GM18519 (cell line): ENCODE data around the gene ITCH.
"Not testable (repeated sequence)": the region's sequence is repeated elsewhere in the genome, so short reads cannot be mapped to it uniquely, and the experiment has no call there.

ENCODE experiments used
- ATAC-seq: cut with Tn5 transposase; IDR thresholded peaks from one replicate; pipeline ENCODE4 v1.9.1; 2021; ENCODE audit warnings: mild to moderate bottlenecking, moderate library complexity; ENCODE audit not compliant: unreplicated experiment, low FRiP score

The ITCH gene

DNA sequence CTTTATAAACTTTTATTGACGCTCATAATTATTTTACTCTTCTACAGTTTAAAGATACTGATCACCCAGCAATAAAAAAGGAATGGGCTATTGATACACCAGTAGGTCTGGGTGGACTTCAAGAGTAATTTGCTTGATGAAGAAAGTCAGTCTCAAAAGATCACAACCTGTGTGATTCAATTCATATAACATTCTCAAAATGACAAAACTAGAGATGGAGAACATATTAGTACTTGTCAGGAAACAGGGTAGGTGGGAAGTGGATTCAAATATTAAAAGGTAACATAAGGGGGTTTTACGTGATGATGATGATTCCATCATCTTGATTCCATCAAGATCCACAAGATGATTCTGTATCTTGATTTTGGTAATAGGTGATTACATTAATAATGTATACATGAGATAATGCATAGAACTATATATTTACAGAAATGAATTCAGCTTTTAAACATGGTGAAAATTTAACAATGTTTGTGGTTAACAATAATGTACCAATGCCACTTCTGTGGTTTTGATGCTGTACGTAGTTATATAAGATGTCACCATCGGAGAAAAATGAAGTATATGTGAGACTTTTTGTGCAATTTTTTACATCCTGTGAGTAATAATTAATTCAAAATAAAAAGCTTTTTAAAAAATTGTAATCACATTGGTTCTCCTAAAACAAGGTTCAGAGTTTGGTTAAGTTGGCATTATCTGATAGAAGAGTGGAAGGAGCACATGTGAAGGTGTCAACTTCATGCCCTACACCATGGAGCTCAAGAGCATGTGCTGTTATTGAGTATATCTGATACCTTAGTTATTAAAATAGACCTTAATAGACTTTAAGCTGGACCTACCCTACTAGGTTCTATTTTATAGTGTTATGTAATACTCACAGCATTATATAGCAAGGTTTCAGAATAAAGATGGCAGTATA is 86.9 kb downstream of the ITCH start:
- ATAC-seq = no peak

- ATAC-seq = no peak
These were observed 89.4 kb downstream of the ITCH start for GRCh38 chr20:34452281-34452982.

DNA sequence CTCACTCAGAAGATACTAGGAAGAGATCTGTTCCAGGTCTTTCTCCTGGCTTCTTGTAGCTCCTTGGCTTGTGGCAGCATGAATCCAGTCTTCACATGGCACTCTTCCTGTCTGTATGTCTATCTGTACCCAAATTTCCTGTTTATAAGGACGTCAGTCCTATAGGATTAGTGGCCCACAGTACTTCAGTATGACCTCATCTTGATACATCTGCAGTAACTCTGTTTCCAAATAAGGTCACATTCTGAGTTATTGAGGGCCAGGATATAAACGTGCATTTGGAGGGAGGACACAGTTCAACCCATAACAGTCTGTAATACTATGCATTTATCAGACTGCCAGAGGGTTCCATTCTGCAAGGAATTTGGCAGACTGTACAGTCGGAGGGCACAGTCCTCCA is 95.6 kb downstream of the ITCH start:
- no peak for ATAC-seq

GRCh38 chr20:34459209-34459897 is 96.3 kb downstream of the ITCH start:
- ATAC-seq = no peak

GRCh38 chr20:34461779-34462087 is 98.7 kb downstream of the ITCH start:
- no peak for ATAC-seq

DNA sequence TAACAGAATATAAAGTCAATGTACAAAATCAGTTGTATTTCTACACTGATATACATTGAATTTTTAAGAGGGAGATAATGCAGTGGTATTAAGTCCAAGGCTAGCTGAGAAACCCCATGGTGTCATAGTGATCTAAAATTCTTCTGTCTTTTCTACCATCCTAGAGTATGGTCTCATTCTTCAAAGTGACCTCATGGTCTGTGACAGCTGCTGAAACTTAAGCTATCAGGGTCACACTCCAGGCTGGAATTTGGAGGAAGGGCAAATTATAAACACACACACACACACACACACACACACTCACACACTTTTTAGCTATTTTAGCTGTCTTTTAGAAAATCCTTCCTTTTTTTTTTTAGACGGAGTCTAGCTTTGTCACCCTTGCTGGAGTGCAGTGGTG is 105.9 kb downstream of the ITCH start:
- no peak for ATAC-seq

DNA sequence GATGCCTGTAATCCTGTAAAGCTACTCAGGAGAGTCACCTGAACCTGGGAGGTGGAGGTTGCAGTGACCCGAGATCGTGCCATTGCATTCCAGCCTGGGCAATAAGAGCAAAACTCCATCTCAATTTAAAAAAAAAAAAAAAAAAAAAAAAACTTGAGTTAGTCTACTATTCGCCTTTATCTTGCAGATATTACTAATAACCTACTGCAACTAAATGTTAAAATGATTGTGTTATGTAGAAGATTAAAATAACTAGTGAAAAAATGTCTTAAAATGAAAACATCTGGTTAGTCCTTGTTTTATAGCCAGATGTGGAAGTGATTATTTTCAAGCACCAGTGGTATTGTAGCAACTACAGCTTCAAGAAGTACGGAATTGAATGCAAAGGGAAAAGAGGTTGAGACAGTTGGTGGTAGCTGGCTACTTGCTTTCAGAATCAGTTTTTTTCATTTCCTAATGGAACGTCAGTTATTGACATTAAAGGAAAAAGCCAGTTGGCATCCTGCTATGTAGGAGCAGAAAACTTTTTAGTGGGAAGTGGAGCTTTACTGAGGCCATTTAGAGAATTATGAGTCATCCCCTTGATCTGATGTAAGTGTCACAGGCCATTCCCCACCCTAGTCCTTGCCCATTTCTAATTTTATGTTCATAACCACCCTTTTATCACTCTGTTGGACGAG is 109.3 kb downstream of the ITCH start:
- no peak for ATAC-seq

GRCh38 chr20:34473262-34473883 is 110.3 kb downstream of the ITCH start:
- ATAC-seq = no peak

DNA sequence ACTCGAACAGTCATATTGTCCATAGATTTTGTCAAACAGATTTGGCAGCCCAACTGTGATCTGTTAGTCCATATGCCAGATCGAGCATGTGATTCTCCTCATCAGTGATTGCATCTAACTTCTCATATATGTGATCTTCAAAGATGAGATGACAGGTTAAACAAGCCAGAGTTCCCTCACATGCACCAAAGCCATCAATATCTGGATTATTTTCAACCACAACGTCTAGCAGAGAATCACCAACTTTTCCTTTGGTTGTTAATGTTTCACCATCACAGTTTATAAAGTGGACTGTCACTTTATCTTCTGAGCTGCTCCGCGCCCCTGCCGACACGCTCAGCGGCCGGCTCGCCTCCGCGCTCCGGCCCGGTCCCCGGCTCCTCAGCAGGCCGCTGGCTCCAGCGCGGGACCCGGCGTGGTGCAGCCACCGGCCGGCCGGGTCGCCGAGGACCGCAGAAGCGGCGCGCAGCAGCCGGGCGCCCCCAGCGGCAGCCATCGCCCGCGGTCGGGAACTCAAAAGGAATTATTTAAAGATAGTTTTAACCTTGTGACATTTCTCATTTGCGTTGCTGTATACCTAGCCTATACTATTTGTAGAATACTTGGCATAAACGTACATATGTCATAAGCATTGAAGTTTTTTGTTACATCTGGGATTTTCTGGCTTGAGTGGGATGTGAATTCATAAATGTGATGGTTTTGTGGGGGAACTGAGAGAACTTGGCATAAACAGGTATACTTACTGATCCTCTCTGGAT is 113.1 kb downstream of the ITCH start:
- no peak for ATAC-seq

DNA sequence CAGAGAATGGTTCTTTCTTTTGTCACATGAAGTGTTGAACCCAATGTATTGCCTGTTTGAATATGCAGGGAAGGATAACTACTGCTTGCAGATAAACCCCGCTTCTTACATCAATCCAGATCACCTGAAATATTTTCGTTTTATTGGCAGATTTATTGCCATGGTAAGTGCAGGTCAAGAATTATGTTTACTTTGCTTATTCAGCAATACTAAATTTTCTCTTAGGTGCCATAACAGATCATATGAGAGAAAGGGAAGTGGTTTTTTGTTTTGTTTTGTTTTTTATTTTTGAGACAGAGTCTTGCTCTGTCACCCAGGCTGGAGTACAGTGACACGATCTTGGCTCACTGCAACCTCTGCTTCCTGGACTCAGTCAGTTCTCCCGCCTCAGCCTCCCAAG is 116.6 kb downstream of the ITCH start:
- ATAC-seq = no peak

- ATAC-seq = not testable (repeated sequence)
These were observed 119.1 kb downstream of the ITCH start for GRCh38 chr20:34482154-34482553.

- ATAC-seq = not testable (repeated sequence)
These were observed 120.6 kb downstream of the ITCH start for GRCh38 chr20:34483585-34484220.

DNA sequence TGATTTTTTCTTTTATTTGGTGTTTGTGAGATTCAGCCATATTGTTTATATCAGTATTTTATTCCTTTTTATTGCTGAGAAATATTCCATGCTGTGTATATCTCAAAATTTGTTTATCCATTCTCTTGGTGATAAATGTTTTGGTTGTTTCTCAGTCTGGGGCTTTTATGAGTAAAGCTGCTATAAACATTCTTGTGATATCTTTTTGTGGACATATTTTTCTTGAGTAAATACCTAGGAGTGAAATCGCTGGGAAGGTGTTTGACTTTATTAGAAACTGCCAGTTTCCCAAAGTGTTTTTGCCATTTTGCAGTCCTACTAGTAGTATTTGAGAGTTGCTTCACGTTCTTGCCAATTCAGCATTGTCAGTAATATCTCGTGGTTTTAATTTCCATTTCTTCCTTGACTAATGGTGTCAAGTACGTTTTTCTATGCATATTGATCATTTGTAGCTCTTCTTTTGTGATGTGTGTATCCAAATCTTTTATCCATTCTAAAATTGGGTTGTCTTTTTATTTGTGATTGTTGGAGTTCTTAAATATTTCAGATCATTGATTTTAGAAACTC is 122.1 kb downstream of the ITCH start:
- ATAC-seq = no peak

- ATAC-seq = no peak
These were observed 128.3 kb downstream of the ITCH start for GRCh38 chr20:34491226-34491931.

DNA sequence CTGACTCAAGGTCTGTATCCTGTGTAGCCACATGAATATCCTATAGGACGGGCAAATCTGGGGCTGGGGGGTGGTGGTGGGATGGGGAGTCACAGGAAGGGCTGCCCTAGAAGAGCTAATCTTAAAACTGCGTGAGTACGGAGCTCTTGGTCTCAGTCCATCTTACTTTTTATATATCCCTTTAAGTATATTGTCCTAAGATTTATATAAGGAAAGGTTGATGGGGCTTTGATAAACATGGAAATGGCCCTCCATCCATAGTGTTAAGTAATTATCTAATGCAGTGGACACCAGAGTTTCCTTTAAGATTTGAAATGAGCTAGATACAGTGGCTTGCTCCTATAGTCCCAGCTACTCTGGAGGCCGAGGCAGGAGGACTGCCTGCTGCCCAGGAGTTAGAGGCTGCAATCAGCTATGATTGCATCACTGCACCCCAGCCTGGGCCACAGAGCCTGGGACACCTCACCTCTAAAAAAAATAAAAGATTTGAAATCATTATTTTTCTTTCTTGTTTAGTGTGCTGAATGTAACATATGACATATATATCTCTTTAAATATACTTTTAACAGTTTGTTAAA is 128.9 kb downstream of the ITCH start:
- no peak for ATAC-seq

GRCh38 chr20:34493646-34494045 is 130.6 kb downstream of the ITCH start:
- no peak for ATAC-seq

DNA sequence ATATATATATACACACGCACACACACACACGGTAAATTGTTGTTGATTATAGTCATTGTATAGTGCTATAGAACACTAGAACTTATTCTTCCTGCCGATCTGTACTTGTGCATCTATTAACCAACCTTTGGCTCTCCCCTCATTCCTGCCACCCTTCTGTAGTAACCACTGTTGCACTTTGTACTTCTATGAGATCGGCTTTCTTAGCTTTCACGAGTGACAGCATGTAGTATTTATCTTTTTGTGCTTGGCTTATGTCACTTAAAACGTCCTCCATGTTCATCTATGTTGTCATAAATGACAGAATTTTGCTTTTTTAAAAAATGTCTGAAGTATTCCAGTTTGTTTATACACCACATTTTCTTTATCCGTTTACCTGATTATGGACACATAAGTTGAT is 132.2 kb downstream of the ITCH start:
- ATAC-seq = no peak

- ATAC-seq = no peak
These were observed 132.8 kb downstream of the ITCH start for GRCh38 chr20:34495916-34496315.
